DND-41 (cell line): ENCODE data around the gene CD80.

Source experiments
- ATAC-seq: fragments of 200-7000 bp; cut with Tn5 transposase; 3 replicates; pipeline ENCODE4 v1.9.1; 2021; ENCODE audit warnings: low read depth; ENCODE audit not compliant: insufficient read depth
- DNase-seq: peaks from one replicate; pipeline ENCODE4 v3.0.0-alpha.2; 2020
- H2AFZ ChIP-seq: 2 replicates; pipeline ENCODE4 v1.6.0; 2012; ENCODE audit warnings: low read depth, low read length
- H3K27ac ChIP-seq: 2 replicates; pipeline ENCODE4 v1.5.1; 2012; ENCODE audit warnings: low read length, inconsistent platforms
- H3K27me3 ChIP-seq: fragments of 200-600 bp; sonication (generic); 2 replicates; pipeline ENCODE4 v1.6.0; 2012; ENCODE audit warnings: low read length, mild to moderate bottlenecking, inconsistent platforms; ENCODE audit not compliant: insufficient read depth, poor library complexity
- H3K36me3 ChIP-seq: 2 replicates; pipeline ENCODE4 v1.5.1; 2012; ENCODE audit warnings: low read length, inconsistent platforms; ENCODE audit not compliant: insufficient read depth
- H3K4me1 ChIP-seq: 2 replicates; pipeline ENCODE4 v1.5.1; 2012; ENCODE audit warnings: mild to moderate bottlenecking, low read length; ENCODE audit not compliant: insufficient read depth
- H3K4me2 ChIP-seq: 2 replicates; pipeline ENCODE4 v1.6.0; 2012; ENCODE audit warnings: mild to moderate bottlenecking, moderate library complexity, low read length, inconsistent platforms; ENCODE audit not compliant: insufficient read depth
- H3K4me3 ChIP-seq, 2 experiments: fragments of 200-600 bp in 1 of 2; shearing (Covaris generic) in 1 of 2; 2 replicates each; pipeline ENCODE4 v1.5.1; 2012 to 2016; ENCODE audit warnings: inconsistent platforms in 2 of 2, low read length in 2 of 2, mild to moderate bottlenecking in 2 of 2, low read depth in 1 of 2, moderate library complexity in 1 of 2
- H3K79me2 ChIP-seq: 2 replicates; pipeline ENCODE4 v1.6.0; 2012; ENCODE audit warnings: low read length, inconsistent platforms; ENCODE audit not compliant: insufficient read depth
- H3K9ac ChIP-seq: 2 replicates; pipeline ENCODE4 v1.6.0; 2012; ENCODE audit warnings: low read depth, mild to moderate bottlenecking, inconsistent platforms, low read length, moderate library complexity
- H3K9me3 ChIP-seq: 2 replicates; pipeline ENCODE4 v1.5.1; 2012; ENCODE audit warnings: low read length, moderate library complexity, mild to moderate bottlenecking, inconsistent platforms; ENCODE audit not compliant: insufficient read depth, severe bottlenecking
- H4K20me1 ChIP-seq: 2 replicates; pipeline ENCODE4 v1.6.0; 2012; ENCODE audit warnings: low read length; ENCODE audit not compliant: insufficient read depth
- EZH2 ChIP-seq: IDR thresholded peaks from 3 replicates; pipeline ENCODE4 v1.6.1; 2012; ENCODE audit warnings: borderline replicate concordance, low read depth, mild to moderate bottlenecking, moderate library complexity, low read length, inconsistent platforms; ENCODE audit not compliant: severe bottlenecking
- TF ChIP-seq, protein P1 (sequence below): IDR thresholded peaks from 2 replicates; pipeline ENCODE4 v1.5.1; 2012; ENCODE audit warnings: borderline replicate concordance, low read length, moderate library complexity, mild to moderate bottlenecking; ENCODE audit not compliant: poor library complexity, severe bottlenecking; ENCODE audit errors: extremely low read depth

Gene CD80

DNA sequence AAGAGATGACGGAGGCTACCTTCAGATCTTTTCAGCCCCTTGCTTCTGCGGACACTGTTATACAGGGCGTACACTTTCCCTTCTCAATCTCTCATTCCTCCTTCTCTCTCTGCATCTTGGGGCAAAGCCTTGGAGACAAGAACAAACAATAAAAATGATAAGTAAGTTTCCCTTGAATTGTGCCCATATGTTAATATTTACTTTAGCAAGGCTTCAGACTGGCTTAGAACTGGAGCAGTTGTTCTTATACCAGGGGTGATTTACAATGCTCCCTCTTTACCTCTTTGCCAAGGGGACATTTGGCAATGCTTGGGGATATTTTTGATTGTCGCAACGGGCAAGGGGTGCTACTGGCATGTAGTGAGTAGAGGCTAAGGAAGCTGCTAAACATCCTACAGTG is 31.7 kb downstream of the CD80 start:
- H3K4me3 ChIP-seq: no peak overlapping the region
- no peaks in the 10 kb centered on the region for H3K9me3 ChIP-seq
- H3K79me2 ChIP-seq: no peaks in the 10 kb centered on the region
- H3K9ac ChIP-seq: no peak overlapping the region
- H4K20me1 ChIP-seq: no peaks in the 10 kb centered on the region
- DNase-seq: no peak
- H3K4me2 ChIP-seq: no peak overlapping the region
- TF ChIP-seq, protein P1, sequence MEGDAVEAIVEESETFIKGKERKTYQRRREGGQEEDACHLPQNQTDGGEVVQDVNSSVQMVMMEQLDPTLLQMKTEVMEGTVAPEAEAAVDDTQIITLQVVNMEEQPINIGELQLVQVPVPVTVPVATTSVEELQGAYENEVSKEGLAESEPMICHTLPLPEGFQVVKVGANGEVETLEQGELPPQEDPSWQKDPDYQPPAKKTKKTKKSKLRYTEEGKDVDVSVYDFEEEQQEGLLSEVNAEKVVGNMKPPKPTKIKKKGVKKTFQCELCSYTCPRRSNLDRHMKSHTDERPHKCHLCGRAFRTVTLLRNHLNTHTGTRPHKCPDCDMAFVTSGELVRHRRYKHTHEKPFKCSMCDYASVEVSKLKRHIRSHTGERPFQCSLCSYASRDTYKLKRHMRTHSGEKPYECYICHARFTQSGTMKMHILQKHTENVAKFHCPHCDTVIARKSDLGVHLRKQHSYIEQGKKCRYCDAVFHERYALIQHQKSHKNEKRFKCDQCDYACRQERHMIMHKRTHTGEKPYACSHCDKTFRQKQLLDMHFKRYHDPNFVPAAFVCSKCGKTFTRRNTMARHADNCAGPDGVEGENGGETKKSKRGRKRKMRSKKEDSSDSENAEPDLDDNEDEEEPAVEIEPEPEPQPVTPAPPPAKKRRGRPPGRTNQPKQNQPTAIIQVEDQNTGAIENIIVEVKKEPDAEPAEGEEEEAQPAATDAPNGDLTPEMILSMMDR: no peak
- TF ChIP-seq EZH2: no peak
- no peak overlapping the region for H2AFZ ChIP-seq
- H3K36me3 ChIP-seq: peaks cover 27% of the 10 kb centered on the region; the same call in 1 of the 2 replicates
- no peak for ATAC-seq
- H3K4me1 ChIP-seq: no peaks in the 10 kb centered on the region
- no peaks in the 10 kb centered on the region for H3K27me3 ChIP-seq
- no peak overlapping the region for H3K27ac ChIP-seq

DNA sequence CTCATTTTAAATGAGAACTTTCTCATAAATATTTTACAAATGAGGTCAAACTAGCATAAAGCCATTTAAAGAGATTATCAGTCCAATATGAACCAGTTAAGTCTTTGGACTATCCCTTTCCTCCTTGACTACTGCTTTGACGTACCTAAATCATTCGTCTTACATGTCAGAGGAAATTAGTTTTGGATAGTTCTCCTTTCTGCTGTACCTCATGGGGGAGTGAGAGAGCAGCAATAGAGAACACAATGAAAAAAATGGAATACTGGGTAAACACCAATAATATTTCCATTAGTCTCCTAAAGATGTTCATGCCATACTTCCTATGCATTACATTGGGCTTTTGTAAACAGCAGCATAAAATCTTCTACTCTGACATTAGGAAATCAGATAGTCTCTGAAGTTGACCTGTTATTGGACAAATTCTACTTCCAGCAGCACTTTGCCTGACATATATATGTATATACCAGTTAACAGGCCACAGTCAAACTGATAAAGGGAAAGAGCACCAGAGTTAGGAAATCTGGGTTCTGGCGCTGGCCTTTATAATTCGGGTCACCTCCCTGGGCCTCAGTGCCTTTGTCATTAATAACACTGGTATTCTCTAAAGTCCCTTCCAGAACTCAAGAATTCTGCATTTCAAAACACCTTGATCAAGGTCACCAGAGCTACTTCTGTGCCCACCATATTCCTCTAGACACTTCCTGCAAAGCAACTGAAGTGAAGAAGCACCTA is 34.3 kb downstream of the CD80 start:
- H3K4me2 ChIP-seq: no peak overlapping the region

DNA sequence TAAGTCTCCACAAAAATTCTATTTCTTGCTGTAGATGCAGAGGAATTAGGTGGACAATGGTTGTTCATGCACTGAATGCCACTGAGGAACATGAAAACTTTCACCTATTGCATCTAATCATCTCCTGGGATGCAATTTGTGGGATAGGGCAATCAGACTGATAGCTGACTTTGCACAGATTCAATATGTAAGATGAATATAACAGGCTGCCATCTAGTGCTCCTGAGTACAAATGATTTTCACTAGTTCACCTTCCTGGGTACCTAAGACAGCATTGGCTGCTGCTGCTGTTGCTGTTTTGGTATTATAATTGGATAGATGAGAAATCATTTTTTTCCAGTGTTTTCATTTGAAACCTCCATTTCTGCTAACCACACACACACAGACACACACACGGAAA is 41.4 kb downstream of the CD80 start:
- Histone ChIP-seq H3K36me3 (peaks cover 90% of the 10 kb centered on the region), H3K27me3 (no peaks in the 10 kb centered on the region), H3K4me2 (no peak overlapping the region), H3K4me1 (no peaks in the 10 kb centered on the region), H3K4me3 (no peak overlapping the region), H3K27ac (no peak overlapping the region), H2AFZ (no peak overlapping the region), H3K9ac (no peak overlapping the region), H4K20me1 (no peaks in the 10 kb centered on the region), H3K79me2 (no peaks in the 10 kb centered on the region), H3K9me3 (peaks cover 3% of the 10 kb centered on the region)
- TF ChIP-seq EZH2: no peak
- TF ChIP-seq, protein P1: no peak
- ATAC-seq: no peak
- DNase-seq: no peak

More for the DNA sequence above, 34.3 kb downstream of the CD80 start:
- no peaks in the 10 kb centered on the region for H4K20me1 ChIP-seq
- H3K4me3 ChIP-seq: no peak overlapping the region
- TF ChIP-seq EZH2: no peak
- TF ChIP-seq, protein P1: no peak
- peaks cover 47% of the 10 kb centered on the region; the same call in 1 of the 2 replicates for H3K36me3 ChIP-seq
- no peaks in the 10 kb centered on the region for H3K79me2 ChIP-seq
- ATAC-seq: no peak
- no peak overlapping the region for H3K27ac ChIP-seq
- H3K27me3 ChIP-seq: no peaks in the 10 kb centered on the region
- no peaks in the 10 kb centered on the region for H3K4me1 ChIP-seq
- H2AFZ ChIP-seq: no peak overlapping the region
- no peaks in the 10 kb centered on the region for H3K9me3 ChIP-seq
- H3K9ac ChIP-seq: no peak overlapping the region
- no peak for DNase-seq
